HG03175 (cell line): Measurements from ENCODE around the gene IBA57.
"Not testable (repeated sequence)": the region's sequence is repeated elsewhere in the genome, so short reads cannot be mapped to it uniquely, and the experiment has no call there.

ENCODE experiments used
- ATAC-seq: cut with Tn5 transposase; IDR thresholded peaks from one replicate; pipeline ENCODE4 v1.9.1; 2021; ENCODE audit warnings: mild to moderate bottlenecking, moderate library complexity; ENCODE audit not compliant: unreplicated experiment

IBA57 gene

DNA sequence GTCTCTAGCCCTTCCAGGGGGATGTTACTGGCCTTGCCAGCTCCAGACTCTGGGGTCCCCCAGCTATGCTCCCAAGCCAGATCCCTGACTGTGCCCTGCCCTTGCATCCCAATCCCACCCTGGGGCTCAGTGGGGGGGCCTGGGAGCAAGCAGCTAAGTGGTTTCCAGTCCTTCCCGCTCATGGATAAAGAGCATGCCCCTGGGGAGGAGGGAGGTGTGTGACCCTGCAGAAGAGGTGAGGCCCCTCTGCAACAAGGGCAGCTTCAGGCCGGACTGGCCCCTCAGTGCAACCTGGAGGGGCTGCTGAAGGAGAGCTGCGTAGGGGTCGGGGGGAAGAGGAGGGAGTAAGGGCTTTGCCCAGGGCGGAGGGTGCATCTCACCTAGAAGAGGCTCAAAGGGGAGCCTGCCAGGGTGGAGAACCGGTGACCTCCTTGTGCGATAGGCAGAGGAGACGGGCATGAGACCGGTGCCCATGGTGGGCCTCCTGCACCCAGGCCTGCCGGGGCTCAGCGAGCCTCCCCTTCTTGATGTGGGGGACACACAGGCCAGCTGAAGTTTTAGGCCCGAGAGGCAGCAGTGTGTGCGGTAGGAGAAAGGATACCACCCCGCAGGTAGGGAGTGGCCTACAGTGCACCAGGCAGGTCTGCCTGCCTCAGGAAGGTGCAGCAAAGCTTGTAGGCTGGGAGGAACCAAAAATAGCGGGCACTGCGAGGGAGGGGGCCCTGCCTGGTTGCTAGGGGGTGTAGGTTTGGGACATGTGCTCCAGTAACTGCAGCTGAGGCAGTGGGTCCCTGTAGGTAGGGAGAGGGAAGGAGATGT, 45.3 kb downstream of the IBA57 start:
- ATAC-seq: no peak

DNA sequence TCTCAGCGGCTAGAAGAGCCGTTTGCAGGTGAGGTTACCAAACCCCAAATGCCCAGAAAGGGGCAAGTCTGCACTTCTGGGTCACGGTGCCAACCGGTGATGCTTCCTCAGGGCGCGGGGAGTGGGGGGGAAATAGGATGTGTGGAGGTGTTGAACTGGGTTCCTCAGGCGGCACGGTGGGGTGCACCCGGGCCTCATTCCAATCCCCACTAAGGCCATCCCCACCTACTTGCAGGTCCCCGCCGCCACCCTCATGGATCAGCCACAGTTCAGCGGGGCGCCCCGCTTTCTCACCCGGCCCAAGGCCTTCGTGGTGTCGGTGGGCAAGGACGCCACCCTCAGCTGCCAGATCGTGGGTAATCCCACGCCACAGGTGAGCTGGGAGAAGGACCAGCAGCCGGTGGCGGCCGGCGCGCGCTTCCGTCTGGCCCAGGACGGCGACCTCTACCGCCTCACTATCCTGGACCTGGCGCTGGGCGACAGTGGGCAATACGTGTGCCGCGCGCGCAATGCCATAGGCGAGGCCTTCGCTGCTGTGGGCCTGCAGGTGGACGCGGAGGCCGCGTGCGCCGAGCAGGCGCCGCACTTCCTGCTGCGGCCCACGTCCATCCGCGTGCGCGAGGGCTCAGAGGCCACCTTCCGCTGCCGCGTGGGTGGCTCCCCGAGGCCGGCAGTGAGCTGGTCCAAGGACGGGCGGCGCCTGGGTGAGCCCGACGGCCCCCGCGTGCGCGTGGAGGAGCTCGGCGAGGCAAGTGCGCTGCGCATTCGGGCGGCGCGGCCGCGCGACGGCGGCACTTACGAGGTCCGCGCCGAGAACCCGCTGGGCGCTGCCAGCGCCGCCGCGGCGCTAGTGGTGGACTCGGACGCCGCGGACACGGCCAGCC, 46.2 kb downstream of the IBA57 start:
- ATAC-seq: no peak

DNA sequence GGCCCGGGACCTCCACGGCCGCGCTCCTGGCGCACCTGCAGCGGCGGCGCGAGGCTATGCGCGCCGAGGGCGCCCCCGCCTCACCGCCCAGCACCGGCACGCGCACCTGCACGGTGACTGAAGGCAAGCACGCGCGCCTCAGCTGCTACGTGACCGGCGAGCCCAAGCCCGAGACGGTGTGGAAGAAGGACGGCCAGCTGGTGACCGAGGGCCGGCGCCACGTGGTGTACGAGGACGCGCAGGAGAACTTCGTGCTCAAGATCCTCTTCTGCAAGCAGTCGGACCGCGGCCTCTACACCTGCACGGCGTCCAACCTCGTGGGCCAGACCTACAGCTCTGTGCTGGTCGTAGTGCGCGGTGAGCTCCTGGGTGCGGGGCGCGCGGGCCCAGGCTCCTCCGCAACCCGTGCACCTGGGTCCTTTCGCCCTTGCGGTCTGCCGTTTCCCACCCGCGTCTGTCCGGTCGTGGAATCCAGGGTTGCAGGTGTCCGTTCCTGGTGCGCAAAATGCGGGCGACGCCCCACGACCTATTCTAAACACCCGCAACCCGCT, 46.9 kb downstream of the IBA57 start:
- no peak for ATAC-seq

DNA sequence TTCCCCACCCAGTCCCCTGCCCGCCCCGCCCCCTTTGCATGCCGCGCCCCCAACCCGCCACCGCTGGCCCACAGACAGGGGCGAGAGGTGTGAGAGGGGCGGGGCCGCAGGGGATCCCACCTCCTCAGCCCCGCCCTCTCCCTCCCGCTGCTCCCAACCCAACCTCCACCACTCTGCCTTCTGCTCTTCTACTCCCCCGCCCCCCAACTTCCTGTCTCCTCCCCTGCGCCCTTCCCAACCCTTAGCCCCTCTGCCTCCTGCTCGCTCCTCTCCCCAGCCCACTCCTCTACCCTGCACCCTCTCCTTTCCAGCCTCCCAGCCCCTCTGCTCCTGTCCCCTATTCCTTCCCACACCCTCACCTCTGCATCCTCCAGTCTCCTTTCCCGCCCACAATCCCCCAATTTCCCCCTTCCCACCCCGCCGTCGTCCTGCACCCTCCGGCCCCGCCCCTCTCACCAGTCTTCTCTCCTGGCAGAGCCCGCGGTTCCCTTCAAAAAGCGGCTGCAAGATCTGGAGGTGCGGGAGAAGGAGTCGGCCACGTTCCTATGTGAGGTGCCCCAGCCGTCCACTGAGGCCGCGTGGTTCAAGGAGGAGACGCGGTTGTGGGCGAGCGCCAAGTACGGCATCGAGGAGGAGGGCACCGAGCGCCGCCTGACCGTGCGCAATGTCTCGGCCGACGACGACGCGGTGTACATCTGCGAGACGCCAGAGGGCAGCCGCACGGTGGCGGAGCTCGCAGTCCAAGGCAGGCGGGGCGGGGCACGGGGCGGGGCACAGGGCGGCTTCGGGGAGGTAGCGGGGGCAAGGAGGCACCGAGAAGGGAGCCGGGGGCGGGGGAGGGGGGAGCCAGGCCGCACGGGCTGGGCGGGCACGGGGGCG, 47.6 kb downstream of the IBA57 start:
- peak; percentile 97 for ATAC-seq

DNA sequence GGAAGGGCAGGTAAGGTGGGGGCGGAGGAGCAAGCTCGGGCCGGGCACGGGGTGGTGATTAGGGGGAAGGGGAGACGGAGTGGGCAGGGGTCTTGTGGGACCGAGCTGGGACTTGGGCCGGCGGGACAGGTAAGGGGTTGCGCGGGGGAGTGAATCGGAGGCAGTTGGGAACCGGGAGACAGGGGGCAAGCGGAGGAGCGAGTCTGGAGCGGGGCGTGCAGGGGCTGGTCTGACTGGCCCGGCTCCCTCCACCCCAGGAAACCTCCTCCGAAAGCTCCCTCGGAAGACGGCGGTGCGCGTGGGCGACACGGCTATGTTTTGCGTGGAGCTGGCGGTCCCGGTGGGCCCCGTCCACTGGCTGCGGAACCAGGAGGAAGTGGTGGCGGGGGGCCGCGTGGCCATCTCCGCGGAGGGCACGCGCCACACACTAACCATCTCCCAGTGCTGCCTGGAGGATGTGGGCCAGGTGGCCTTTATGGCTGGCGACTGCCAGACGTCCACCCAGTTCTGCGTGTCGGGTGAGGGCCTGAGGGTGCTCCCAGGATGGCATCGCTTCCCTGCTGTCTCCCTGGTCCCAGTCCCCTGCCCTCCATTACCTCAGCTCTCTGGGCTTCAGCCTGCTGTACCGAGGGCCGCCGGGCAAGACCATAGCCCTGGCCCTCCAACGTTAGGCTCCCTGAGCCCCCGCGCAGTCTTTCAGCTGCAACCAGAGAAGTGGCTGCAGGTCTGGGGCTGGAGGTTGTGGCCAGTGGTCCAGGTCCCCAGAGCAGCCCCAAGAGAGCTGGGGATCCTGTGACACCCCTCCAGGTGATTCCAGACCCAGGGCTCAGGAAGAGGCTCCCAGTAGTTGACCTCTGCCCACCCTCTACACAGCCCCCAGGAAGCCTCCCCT, 48.6 kb downstream of the IBA57 start:
- ATAC-seq: no peak

DNA sequence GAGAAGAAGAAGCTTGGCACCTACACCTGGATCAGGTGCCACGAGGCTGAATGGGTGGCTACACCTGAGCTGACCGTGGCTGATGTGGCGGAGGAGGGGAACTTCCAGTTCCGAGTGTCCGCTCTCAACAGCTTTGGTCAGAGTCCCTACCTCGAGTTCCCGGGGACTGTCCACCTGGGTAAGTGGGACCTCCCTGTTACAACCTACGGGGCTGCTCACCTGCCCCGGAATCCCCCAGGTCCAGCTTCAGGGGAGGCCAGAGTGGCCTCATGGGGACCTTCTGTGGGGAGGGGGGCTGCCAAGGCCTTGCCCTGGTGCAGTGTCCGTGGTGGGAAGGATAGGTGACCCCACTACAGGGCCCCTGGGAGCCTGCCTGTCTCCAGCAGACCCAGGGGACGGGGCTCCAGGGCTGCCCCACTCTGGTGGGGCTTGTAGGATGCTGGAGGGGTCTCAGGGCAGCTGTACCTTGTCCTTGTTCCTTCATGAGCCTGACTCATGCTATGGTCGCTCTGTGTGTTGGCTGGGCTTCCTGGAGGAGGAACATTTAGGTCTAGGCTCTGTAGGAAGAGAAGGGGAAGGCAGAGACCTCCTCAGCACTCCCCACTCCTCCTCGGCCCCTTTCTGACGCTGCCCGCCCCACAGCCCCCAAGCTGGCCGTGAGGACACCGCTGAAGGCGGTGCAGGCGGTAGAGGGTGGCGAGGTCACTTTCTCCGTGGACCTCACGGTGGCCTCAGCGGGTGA, 49.5 kb downstream of the IBA57 start:
- ATAC-seq: no peak

DNA sequence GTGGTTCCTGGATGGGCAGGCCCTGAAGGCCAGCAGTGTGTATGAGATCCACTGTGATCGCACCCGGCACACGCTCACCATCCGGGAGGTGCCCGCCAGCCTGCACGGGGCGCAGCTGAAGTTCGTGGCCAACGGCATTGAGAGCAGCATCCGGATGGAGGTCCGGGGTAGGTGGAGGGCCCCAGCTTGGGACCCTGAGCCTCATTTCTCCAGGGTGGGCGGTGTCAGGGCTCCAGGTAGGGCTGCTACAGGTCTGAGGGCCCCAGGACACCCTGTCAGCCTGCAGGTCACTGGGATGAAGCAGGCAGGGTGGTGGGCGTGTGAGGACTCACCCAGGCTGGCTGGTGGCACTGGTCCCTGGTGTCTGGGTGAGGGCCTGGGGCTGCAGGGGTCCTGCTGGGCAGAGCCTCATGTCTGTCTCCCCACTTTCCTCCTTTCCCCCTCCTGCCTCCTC, 50.1 kb downstream of the IBA57 start:
- no peak for ATAC-seq

DNA sequence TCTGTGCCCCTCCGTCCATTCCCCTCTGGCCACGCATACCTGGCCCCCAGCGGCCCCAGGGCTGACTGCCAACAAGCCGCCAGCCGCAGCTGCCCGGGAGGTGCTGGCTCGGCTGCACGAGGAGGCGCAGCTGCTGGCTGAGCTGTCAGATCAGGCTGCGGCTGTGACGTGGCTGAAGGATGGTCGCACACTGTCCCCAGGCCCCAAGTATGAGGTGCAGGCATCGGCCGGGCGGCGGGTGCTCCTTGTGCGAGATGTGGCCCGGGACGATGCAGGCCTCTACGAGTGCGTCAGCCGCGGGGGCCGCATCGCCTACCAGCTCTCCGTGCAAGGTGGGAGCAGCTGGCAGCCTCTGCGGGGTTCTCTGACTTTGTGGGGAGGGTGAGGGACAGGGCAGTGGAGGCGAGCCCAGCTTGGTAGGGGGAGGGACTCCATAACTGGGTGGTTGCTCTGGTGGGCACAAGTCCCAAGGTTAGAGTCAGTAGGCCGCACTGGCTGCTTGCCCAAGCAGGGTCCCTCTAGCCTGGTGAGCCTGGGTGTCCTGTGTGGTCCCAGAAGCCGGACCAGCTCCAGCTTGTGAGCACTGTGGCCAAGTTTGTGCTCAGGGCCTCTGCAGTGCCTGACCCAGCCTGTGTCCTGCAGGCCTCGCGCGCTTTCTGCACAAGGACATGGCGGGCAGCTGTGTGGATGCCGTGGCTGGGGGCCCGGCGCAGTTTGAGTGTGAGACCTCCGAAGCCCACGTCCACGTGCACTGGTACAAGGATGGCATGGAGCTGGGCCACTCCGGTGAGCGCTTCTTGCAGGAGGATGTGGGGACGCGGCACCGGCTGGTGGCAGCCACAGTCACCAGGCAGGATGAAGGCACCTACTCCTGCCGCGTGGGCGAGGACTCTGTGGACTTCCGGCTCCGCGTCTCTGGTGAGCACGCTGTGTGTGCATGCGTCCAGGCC, 51.0 kb downstream of the IBA57 start:
- no peak for ATAC-seq

DNA sequence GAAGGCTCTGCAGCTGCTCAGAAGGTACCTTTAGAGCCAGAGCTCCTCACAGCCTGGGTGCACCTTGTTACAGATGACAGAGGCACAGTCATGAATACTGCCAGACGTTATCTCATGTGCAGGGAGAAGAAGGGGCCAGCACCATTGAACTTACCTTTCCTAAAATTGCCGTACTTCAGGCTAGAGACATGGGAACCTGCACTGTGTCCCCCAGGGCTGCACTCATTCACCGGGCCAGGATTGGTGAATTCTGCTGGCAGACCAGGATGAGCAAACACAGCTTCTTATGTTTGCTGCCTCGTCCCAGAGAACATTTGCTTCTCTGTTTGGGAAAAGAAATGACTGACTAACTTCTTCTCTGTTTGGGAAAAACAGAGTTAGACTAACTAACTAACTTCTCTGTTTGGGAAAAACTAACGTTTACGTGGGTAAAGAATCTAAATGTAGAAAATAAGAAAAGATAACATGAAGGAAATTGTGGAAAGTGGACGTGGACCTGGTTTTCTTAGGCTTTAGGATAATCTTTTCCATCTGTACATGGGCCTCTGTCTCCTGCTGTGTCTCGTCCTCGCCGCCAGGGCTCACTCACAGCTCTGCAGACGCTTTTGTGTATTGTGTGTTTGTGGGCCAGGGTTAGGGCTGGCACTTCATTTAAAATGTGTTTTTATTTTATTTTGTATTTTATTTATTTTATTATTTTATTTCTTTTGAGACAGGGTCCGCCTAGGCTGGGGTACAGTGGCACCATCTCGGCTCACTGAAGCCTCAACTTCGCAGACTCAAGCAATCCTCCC, 52.1 kb downstream of the IBA57 start:
- no peak for ATAC-seq

DNA sequence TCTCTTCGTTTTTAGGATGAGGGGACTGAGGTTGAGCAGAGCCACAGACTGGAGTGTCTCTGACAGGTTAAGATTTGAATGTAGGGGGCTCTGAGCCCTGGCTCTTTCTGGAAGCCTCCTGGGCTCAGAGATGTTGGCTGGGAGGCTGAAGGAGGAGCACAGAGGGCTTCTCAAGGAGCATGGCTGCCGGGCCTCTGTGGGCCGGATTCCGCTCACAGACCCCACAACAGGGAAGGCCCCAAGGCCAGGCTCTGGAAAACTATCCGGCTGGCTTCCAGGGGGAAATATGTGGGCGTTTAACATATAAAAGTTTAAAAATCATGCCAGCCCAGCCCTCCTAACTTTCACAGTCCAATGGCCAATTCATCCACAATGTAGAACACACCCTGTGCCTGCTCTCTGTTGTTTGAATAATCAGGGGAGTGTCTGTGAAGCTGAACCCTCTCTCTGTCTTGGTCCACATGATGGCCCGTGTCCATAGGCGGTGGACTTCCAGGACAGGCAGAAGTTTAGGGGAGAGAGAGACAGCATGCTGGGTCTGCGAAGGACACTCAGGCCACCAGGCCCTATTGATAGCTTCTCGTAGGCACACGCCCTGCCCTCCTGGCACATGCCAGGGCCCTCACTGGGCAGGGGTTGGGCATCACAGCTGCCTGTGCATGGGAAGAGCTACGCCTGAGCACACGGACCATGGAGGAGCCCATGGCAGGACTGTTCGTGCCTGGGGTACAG, 53.1 kb downstream of the IBA57 start:
- no peak for ATAC-seq

DNA sequence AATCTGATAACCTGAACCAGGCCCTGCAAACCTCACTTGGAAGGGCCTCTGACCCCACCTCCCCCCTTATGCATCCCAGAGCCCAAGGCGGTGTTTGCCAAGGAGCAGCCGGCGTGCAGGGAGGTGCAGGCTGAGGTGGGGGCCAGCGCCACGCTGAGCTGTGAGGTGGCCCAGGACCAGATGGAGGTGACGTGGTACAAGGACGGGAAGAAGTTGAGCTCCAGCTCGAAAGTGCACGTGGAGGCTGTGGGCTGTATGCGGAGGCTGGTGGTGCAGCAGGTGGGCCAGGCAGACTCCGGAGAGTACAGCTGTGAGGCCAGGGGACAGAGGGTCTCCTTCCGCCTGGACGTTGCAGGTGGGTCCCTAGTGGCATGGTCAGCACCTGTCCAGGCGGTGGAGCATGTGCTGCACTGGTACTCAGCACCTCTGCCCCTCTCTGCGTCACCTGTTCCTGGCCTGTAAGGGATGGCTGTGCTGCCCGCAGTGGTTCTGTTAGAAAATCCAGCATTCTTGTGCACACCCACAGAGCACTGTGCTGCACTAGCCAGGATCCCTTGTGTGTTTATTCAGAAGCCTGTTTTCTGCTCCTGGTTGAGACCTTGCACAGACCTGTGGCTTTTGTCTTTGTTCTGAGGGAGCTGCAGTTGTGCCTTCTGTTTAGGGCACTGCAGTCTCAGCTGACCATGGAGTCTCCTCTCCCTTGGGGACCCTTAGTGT, 53.8 kb downstream of the IBA57 start:
- ATAC-seq: no peak

DNA sequence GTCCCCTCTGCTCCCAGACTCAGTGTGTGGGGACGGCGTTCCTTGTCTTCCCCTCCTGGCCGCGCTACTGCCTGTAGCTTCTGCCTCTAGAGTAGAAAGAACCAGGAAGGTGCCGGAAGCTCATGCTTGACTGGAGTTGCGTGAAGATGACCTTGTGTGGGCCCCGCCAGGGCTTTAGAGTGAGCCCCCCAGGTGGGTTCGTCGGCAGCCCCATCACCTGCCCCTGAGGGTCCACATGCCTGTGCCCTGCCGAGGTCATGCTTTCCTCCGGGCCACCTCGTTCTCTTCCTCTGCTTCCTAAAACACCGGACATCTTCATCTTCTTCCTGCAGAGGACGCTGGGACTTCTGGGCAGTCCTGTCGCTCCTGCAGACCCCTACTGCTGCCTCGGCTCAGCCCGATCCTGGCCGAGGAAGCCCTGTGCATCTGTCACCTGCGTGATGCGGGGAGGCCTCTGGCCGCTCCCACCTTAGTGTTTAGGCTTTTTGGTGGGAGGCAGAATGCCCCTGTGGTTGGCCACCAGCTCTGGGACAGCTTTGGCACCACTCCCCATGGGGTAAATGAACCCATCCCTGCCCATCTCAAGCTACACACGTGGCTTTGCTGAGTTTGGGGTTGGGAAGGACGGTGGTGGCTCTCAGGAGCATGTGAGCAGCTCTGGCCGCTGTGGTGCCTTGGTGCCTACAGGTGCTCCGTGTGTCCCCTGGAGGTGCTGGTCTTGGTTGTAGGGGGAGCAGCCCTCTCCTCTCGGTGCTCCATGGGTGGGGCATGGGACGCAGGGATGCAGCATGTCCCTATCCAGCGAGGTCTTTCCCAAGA, 54.6 kb downstream of the IBA57 start:
- no peak for ATAC-seq

DNA sequence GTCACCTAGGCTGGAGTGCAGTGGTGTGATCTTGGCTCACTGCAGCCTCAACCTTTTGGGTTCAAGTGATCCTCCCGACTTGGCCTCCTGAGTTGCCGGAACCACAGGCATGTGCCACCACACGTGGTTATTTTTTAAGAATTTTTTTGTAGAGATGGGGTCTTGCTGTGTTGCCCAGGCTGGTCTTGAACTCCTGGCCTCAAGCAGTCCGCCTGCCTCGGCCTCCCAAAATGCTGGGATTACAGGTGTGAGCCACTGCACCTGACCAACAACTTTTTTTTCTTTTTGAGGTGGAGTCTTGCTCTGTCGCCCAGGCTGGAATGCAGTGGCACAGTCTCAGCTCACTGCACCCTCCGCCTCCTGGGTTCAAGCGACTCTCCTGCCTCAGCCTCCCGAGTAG, 55.5 kb downstream of the IBA57 start:
- ATAC-seq: not testable (repeated sequence)

DNA sequence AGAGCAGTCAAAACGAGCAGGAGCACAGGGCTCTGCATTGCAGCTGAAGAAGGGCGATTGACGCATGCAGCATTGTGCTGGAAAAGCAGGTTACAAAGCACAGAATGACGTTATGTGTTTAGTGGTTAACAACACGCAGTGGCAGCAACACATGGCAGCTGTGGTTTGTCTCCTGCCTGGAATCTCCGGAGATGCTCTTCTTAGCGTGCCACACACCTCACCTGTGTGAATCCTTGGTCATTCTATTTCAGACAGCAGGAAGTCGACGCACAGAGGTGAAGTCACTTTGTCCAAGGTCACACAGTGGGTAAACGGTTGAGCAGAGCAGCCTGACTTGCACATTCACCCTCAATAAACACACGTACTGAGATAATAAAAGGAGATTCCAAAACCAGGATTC, 56.9 kb downstream of the IBA57 start:
- ATAC-seq: no peak
